Measurements from ENCODE around the gene OR5H1.

DNA sequence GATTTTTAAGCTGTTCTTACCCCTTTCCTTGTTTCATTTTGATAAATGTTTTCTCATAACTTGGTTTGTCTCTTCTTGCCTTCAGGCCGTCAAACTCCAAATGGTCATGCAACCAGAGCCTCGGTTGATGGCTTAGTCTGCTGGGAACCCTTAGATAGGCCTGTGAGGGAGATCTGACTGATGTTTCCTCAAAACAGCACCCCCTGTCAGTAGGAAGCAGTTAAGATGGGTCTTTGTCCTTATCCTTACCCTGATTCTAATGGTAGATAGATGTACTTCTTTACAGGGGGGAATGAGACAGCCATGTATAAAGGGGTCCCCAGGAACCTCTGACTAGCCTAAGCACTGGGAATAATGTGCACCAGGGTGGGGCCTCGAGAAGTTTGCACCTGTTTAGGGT is 16.3 kb upstream of the OR5H1 start:
- TF ChIP-seq, protein P1, sequence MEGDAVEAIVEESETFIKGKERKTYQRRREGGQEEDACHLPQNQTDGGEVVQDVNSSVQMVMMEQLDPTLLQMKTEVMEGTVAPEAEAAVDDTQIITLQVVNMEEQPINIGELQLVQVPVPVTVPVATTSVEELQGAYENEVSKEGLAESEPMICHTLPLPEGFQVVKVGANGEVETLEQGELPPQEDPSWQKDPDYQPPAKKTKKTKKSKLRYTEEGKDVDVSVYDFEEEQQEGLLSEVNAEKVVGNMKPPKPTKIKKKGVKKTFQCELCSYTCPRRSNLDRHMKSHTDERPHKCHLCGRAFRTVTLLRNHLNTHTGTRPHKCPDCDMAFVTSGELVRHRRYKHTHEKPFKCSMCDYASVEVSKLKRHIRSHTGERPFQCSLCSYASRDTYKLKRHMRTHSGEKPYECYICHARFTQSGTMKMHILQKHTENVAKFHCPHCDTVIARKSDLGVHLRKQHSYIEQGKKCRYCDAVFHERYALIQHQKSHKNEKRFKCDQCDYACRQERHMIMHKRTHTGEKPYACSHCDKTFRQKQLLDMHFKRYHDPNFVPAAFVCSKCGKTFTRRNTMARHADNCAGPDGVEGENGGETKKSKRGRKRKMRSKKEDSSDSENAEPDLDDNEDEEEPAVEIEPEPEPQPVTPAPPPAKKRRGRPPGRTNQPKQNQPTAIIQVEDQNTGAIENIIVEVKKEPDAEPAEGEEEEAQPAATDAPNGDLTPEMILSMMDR (IDR thresholded peaks at IDR 0.05) = no peak
- TF ChIP-seq POLR2A (IDR thresholded peaks at IDR 0.05) = no peak
